Epithelial cell of esophagus (primary cell): ENCODE results near the gene BLNK.

Experiments used
- DNase-seq: peaks from one replicate; pipeline ENCODE4 v3.0.0; 2010; ENCODE audit warnings: low read depth
- H3K4me3 ChIP-seq: 2 replicates; pipeline ENCODE4 v1.5.1; 2011; ENCODE audit warnings: mild to moderate bottlenecking, low read length, control low read depth
- CTCF ChIP-seq: IDR thresholded peaks from 2 replicates; pipeline ENCODE4 v1.5.1; 2011; ENCODE audit warnings: low read depth, mild to moderate bottlenecking, low read length, control low read depth, inconsistent platforms; ENCODE audit not compliant: insufficient read depth; ENCODE audit errors: missing control alignments

BLNK gene

GRCh38 chr10:96263176-96263575 is 8.2 kb downstream of the BLNK start:
- no peak overlapping the region for H3K4me3 ChIP-seq
- DNase-seq: no peak
- TF ChIP-seq CTCF: no peak

- no peak for DNase-seq
- no peak overlapping the region for H3K4me3 ChIP-seq
- no peak for TF ChIP-seq CTCF
Observed at GRCh38 chr10:96261930-96262329, 9.4 kb downstream of the BLNK start.

- TF ChIP-seq CTCF: no peak
- H3K4me3 ChIP-seq: no peak overlapping the region
- no peak for DNase-seq
Observed at GRCh38 chr10:96261132-96261531, 10.2 kb downstream of the BLNK start.

- no peak for DNase-seq
- no peak for TF ChIP-seq CTCF
- no peak overlapping the region for H3K4me3 ChIP-seq
Observed at GRCh38 chr10:96260014-96260413, 11.4 kb downstream of the BLNK start.

GRCh38 chr10:96259150-96259549 is 12.2 kb downstream of the BLNK start:
- no peak overlapping the region for H3K4me3 ChIP-seq
- no peak for DNase-seq
- TF ChIP-seq CTCF: no peak

- no peak for TF ChIP-seq CTCF
- no peak for DNase-seq
- no peak overlapping the region for H3K4me3 ChIP-seq
Observed at GRCh38 chr10:96257944-96258343, 13.4 kb downstream of the BLNK start.

- no peak overlapping the region for H3K4me3 ChIP-seq
- TF ChIP-seq CTCF: no peak
- DNase-seq: no peak
Observed at GRCh38 chr10:96255549-96256333, 15.6 kb downstream of the BLNK start.
